Cortex of kidney (tissue), 1 donor: ENCODE data around the gene TPCN2.

Experiments used
- DNase-seq: peaks from one replicate; lab custom pipeline; 2025; lab: John Stamatoyannopoulos, UW

The TPCN2 gene

GRCh38 chr11:69094915-69095290 is 46.2 kb downstream of the TPCN2 start:
- DNase-seq, result no peak

- no peak for DNase-seq
These were observed 46.6 kb downstream of the TPCN2 start for GRCh38 chr11:69095300-69095699.

GRCh38 chr11:69096473-69096872 is 47.7 kb downstream of the TPCN2 start:
- DNase-seq, result no peak

GRCh38 chr11:69097263-69097662 is 48.5 kb downstream of the TPCN2 start:
- no peak for DNase-seq

GRCh38 chr11:69099180-69099579 is 50.4 kb downstream of the TPCN2 start:
- DNase-seq, result no peak

- DNase-seq, result no peak
These were observed 51.9 kb downstream of the TPCN2 start for GRCh38 chr11:69100454-69101114.

- DNase-seq, result no peak
These were observed 52.5 kb downstream of the TPCN2 start for GRCh38 chr11:69101115-69101791.

GRCh38 chr11:69101792-69102695 is 53.3 kb downstream of the TPCN2 start:
- no peak for DNase-seq

GRCh38 chr11:69102732-69103615 is 54.2 kb downstream of the TPCN2 start:
- DNase-seq, result no peak

- no peak for DNase-seq
These were observed 55.6 kb downstream of the TPCN2 start for GRCh38 chr11:69104212-69104855.

GRCh38 chr11:69104856-69105395 is 56.2 kb downstream of the TPCN2 start:
- DNase-seq, result no peak

GRCh38 chr11:69105461-69106030 is 56.8 kb downstream of the TPCN2 start:
- no peak for DNase-seq

- DNase-seq, result no peak
These were observed 57.5 kb downstream of the TPCN2 start for GRCh38 chr11:69106031-69106811.

GRCh38 chr11:69107413-69107812 is 58.7 kb downstream of the TPCN2 start:
- no peak for DNase-seq

- no peak for DNase-seq
These were observed 59.3 kb downstream of the TPCN2 start for GRCh38 chr11:69108030-69108429.

GRCh38 chr11:69108559-69108958 is 59.8 kb downstream of the TPCN2 start:
- no peak for DNase-seq

- DNase-seq, result no peak
These were observed 60.4 kb downstream of the TPCN2 start for GRCh38 chr11:69109101-69109500.

GRCh38 chr11:69110451-69110850 is 61.7 kb downstream of the TPCN2 start:
- no peak for DNase-seq

GRCh38 chr11:69111624-69112542 is 63.2 kb downstream of the TPCN2 start:
- no peak for DNase-seq
